Prostate gland (tissue), 2 donors: Measurements from ENCODE around the gene CLDN6.

Experiments used
- CTCF ChIP-seq, 4 experiments: fragments of 200-600 bp in 2 of 4; fragments of 450-650 bp in 2 of 4; sonication (generic) in 2 of 4; IDR thresholded peaks; 1 replicate in 3 of 4; 2 replicates in 1 of 4; pipeline ENCODE4 v1.5.1; 2016 to 2019; ENCODE audit warnings: antibody characterized with exemption in 4 of 4, mild to moderate bottlenecking in 2 of 4, moderate library complexity in 2 of 4
- POLR2AphosphoS5 ChIP-seq: sonication (generic); formaldehyde crosslinking; IDR thresholded peaks from one replicate; pipeline ENCODE4 v1.6.1; 2017; ENCODE audit warnings: antibody characterized with exemption

- TF ChIP-seq CTCF (IDR thresholded peaks at IDR 0.05) (peak in 2 of 4 experiments; percentile 14 to 19), POLR2AphosphoS5 (peak; percentile 81)
These were observed 37.5 kb downstream of the CLDN6 start, which contains the start of gene PKMYT1 for GRCh38 chr16:2980227-2981176.
